Right ventricle myocardium superior (tissue), 1 donor: ENCODE measurements around the gene FAM81B. TPM values are rescaled to one million over a fixed set of nuclear protein-coding genes. Genes with fewer than 3 reads are reported as not detected.

ENCODE experiments used
- ATAC-seq: fragments of 200-7000 bp; cut with Tn5 transposase; one replicate; pipeline ENCODE4 v1.9.1; 2020; ENCODE audit warnings: mild to moderate bottlenecking; ENCODE audit not compliant: poor library complexity
- DNase-seq: peaks from one replicate; pipeline ENCODE4 v3.0.0-alpha.2; 2020
- intact Hi-C: fragments of 100-400 bp; cut with DNase I; formaldehyde crosslinking; loops from one replicate; pipeline ENCODE4 v1.11.2; 2022
- total RNA-seq: library from RNA; stranded (reverse); fragmentation: NEBNext Ultra II Directional; extraction: Animal tissue kit (Norgen Biotek cat#: 25700); gene quantifications from one replicate; pipeline ENCODE4 v1.2.1, GENCODE V29; 2021
- donor health status: DM: no; HTN: yes; CAD: no; lungs with severe emphysema.

Gene FAM81B
- total RNA-seq, 1 donor from 2014 or later = 18.8 TPM

- DNase-seq (no peak), ATAC-seq (peak; percentile 51)
- intact Hi-C loops = no loop called here
Measured at GRCh38 chr5:95392593-95393182, 1.5 kb downstream of the FAM81B start.

DNA sequence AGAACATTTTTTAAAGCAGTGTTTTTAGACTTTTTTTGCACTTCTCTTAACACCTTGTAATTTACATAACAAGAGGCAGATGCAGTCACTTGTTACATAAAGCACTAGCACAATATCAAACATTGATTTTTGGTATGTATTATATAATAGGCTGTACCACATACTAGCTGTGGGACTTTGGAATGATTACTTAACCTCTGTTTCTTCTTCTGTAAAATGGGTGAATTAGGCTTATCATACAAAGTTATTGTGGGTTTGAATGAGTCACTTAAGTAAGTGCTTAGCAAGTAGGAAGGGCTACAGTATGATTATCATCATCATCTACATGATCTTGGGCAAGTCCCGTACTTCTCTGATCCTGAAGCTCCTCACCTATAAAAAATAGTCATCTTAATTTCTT lies 2.1 kb downstream of the FAM81B start:
- intact Hi-C loops = no loop called here
- no peak for ATAC-seq
- DNase-seq = no peak

- intact Hi-C loops = no loop called here
- DNase-seq (no peak), ATAC-seq (no peak)
Measured at GRCh38 chr5:95398989-95399388, 7.8 kb downstream of the FAM81B start.

- ATAC-seq = no peak
- DNase-seq = no peak
- intact Hi-C loops = no loop called here
Measured at GRCh38 chr5:95401626-95402025, 10.5 kb downstream of the FAM81B start.

GRCh38 chr5:95403996-95404395 lies 12.8 kb downstream of the FAM81B start:
- intact Hi-C loops = no loop called here
- no peak for DNase-seq
- no peak for ATAC-seq

DNA sequence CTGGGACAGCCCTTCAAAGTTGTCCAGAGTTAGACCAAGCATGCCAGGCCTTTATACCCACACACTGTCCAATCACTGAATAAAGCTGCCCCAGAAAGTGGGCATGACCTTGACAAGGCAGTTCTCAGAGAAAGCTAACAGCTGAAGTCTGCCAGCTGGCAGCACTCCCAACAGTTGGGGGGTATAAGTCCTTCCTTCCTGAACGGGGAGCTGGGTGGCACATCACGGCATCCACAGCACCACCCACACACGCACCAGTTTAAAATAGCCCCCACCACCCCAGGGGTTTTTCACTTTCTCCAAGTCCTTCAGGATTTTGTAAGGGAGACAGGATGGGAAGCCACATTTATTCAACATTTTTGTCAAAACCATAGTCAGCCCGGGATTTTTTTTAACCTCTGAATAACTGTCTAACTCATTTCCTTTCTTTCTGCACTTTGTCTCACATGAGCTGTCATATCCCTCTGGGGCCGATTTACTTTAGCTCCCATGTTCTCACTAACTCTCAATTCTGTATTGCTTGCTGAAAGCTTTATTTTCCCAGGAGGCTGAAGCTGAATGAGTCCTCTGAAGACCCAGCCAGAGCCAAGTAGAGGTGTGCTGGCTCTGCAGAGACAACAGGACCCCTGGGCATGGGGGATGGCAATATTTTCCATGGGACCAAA lies 15.4 kb downstream of the FAM81B start:
- ATAC-seq (no peak), DNase-seq (no peak)
- intact Hi-C loops = no loop called here

- ATAC-seq (no peak), DNase-seq (no peak)
- intact Hi-C loops = no loop called here
Measured at GRCh38 chr5:95410279-95410678, 19.1 kb downstream of the FAM81B start.

DNA sequence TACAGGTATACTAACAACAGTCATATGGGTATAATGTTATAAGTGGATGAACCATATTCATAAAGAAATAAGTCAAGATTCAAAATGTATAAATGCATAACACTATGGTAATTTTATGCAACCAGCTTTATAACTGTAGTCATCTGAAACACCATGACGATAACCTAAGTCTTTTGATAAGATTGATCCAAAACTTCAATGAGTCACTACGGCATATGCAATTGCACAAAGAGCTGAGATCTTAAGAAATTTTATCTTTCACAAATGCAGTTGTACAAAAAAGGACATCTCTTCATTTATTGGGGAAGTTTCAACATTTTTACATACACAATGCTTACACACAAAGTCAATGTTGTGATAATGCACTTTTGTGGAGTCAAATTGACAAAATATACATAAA lies 20.3 kb downstream of the FAM81B start:
- no peak for ATAC-seq
- intact Hi-C loops = no loop called here
- no peak for DNase-seq

GRCh38 chr5:95414451-95414850 lies 23.3 kb downstream of the FAM81B start:
- ATAC-seq (no peak), DNase-seq (no peak)
- intact Hi-C loops = no loop called here

- no peak for DNase-seq
- no peak for ATAC-seq
- intact Hi-C loops = no loop called here
Measured at GRCh38 chr5:95417971-95418370, 26.8 kb downstream of the FAM81B start.

GRCh38 chr5:95422838-95423237 lies 31.7 kb downstream of the FAM81B start:
- ATAC-seq (no peak), DNase-seq (no peak)
- intact Hi-C loops = no loop called here

GRCh38 chr5:95424016-95424415 lies 32.9 kb downstream of the FAM81B start:
- DNase-seq (no peak), ATAC-seq (no peak)
- intact Hi-C loops = no loop called here

GRCh38 chr5:95424526-95424925 lies 33.4 kb downstream of the FAM81B start:
- DNase-seq (no peak), ATAC-seq (no peak)
- intact Hi-C loops = no loop called here

DNA sequence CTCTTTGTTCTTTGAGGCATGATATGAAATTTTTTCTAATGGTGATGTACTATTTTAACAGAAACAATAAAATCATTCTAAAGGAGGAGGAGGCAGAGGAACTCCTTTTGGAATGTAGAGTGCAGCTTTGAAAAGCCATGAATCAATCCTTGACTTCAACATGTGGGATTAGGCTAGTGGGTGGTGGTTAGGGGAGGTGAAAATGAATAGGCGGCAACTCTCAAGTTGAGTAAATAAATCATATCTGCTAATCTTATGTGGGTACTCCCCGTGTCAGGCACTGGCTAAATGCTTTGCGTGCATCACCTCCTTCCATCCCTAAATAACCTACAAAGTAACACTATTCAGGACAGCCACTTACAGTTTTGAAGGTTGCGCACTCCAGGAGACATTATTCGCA lies 35.1 kb downstream of the FAM81B start:
- no peak for DNase-seq
- no peak for ATAC-seq
- intact Hi-C loops = no loop called here

- no peak for DNase-seq
- intact Hi-C loops = no loop called here
- no peak for ATAC-seq
Measured at GRCh38 chr5:95432779-95433178, 41.6 kb downstream of the FAM81B start.

GRCh38 chr5:95439801-95440493 lies 48.8 kb downstream of the FAM81B start:
- intact Hi-C loops = no loop called here
- ATAC-seq = no peak
- DNase-seq = no peak

GRCh38 chr5:95440825-95441224 lies 49.7 kb downstream of the FAM81B start:
- DNase-seq (no peak), ATAC-seq (no peak)
- intact Hi-C loops = no loop called here

DNA sequence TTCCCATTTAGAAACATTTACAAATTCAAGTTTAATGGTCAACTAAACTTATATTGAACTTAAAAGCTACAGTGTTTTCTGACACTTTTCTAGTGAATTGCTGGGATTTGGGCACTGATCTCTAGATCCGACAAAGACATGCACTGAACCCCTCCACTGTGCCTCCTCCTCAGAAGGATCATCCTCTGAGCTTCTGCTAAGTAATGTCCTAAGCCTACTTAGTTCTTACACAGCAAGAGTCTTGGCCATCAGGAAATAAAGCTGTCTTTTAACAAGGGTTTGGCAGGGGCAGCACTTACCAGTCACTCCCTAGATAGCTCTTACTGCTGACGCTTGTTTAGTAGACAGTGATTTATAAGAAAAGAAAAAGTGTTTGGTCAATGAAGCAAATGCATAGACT lies 50.5 kb downstream of the FAM81B start:
- DNase-seq = no peak
- no peak for ATAC-seq
- intact Hi-C loops = no loop called here

DNA sequence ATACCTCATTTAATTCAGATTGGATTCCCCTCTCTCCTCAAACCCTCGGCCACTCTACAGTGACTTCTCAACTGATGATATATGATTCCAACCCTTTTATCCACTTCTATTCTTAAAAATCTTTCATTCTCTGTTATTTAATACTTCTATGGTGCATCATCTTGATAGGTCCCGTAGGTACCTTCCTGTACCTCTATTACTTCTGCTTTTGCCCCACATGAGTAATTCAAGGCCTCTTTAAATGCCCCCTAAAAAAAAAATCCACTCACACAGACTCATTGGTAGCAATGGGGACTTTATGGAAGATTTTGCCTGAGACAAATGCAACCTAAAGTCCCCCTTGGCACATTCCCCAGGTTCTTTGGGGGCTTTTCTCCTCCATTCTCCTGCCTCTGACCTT lies 54.3 kb downstream of the FAM81B start:
- no peak for ATAC-seq
- DNase-seq = no peak
- intact Hi-C loops = no loop called here

- intact Hi-C loops = no loop called here
- ATAC-seq (no peak), DNase-seq (no peak)
Measured at GRCh38 chr5:95445995-95446394, 54.8 kb downstream of the FAM81B start.
